GM18505 (cell line): Measurements from ENCODE around the gene HMGN4.
"Not testable (repeated sequence)": the region's sequence is repeated elsewhere in the genome, so short reads cannot be mapped to it uniquely, and the experiment has no call there.

Experiments
- ATAC-seq: cut with Tn5 transposase; IDR thresholded peaks from one replicate; pipeline ENCODE4 v1.9.1; 2021; ENCODE audit not compliant: unreplicated experiment
- POLR2A ChIP-seq: IDR thresholded peaks from 4 replicates; pipeline ENCODE4 v1.6.1; 2011; ENCODE audit warnings: borderline replicate concordance; ENCODE audit not compliant: insufficient read depth, insufficient read length; ENCODE audit errors: extremely low read depth

The HMGN4 gene

GRCh38 chr6:26514984-26515383 is 23.2 kb upstream of the HMGN4 start:
- no peak for ATAC-seq
- no peak for TF ChIP-seq POLR2A

- ATAC-seq, result no peak
- no peak for TF ChIP-seq POLR2A
These were observed 21.4 kb upstream of the HMGN4 start for GRCh38 chr6:26516481-26517427.

- no peak for ATAC-seq
- TF ChIP-seq POLR2A, result no peak
These were observed 18.8 kb upstream of the HMGN4 start for GRCh38 chr6:26519359-26519758.

- no peak for TF ChIP-seq POLR2A
- ATAC-seq, result peak; percentile 34
These were observed 17.8 kb upstream of the HMGN4 start for GRCh38 chr6:26520237-26520849.

GRCh38 chr6:26520850-26521599 is 17.1 kb upstream of the HMGN4 start:
- TF ChIP-seq POLR2A, result peak; percentile 62
- peak; percentile 59 for ATAC-seq

- TF ChIP-seq POLR2A, result peak; percentile 48
- peak; percentile 65 for ATAC-seq
These were observed 16.4 kb upstream of the HMGN4 start for GRCh38 chr6:26521600-26522391.

GRCh38 chr6:26522486-26523228 is 15.5 kb upstream of the HMGN4 start:
- not testable (repeated sequence) for ATAC-seq

GRCh38 chr6:26524314-26524713 is 13.9 kb upstream of the HMGN4 start:
- ATAC-seq, result not testable (repeated sequence)

- no peak for TF ChIP-seq POLR2A
These were observed 13.3 kb upstream of the HMGN4 start for GRCh38 chr6:26524722-26525370.

GRCh38 chr6:26525838-26526237 is 12.3 kb upstream of the HMGN4 start:
- no peak for ATAC-seq
- TF ChIP-seq POLR2A, result no peak

More at GRCh38 chr6:26524722-26525370, 13.3 kb upstream of the HMGN4 start:
- no peak for ATAC-seq

GRCh38 chr6:26526928-26527327 is 11.2 kb upstream of the HMGN4 start:
- ATAC-seq, result no peak
- TF ChIP-seq POLR2A, result no peak

- no peak for TF ChIP-seq POLR2A
- ATAC-seq, result no peak
These were observed 8.0 kb upstream of the HMGN4 start for GRCh38 chr6:26530203-26530602.
